D721Med (cell line): ENCODE data around the gene BIN1.

Source experiments
- DNase-seq: peaks from one replicate; pipeline ENCODE4 v3.0.0; 2011; ENCODE audit warnings: low spot score; ENCODE audit not compliant: insufficient read length
- FAIRE-seq: peaks from 2 replicates; lab custom pipeline; 2011; peaks lifted over from hg19 to GRCh38; lab: Jason Lieb, UNC
- TF ChIP-seq, protein P1 (sequence below): IDR thresholded peaks from 2 replicates; pipeline ENCODE4 v1.5.1; 2012; ENCODE audit warnings: mild to moderate bottlenecking, control low read depth; ENCODE audit not compliant: insufficient read depth; ENCODE audit errors: missing control alignments

The BIN1 gene

DNA sequence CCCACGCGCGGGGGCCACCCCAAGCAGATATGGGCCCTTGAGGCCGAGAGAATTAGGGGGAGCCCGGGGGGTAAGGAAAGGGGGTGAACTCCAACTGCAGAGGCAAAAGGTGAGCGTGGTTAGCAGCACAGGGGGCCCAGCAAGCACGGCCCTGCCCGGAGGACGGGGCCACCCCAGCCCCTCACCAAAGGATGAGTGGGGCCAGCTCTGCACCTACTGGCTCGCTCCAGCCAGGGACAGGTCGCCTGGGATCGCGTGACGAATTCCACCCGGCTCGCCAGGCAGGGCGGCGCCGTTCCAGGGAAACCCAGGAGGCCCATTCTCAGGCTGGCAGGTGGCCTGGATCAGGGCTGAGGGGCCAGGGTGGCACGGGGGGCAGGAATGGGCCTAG is 38.6 kb downstream of the BIN1 start:
- TF ChIP-seq, protein P1, sequence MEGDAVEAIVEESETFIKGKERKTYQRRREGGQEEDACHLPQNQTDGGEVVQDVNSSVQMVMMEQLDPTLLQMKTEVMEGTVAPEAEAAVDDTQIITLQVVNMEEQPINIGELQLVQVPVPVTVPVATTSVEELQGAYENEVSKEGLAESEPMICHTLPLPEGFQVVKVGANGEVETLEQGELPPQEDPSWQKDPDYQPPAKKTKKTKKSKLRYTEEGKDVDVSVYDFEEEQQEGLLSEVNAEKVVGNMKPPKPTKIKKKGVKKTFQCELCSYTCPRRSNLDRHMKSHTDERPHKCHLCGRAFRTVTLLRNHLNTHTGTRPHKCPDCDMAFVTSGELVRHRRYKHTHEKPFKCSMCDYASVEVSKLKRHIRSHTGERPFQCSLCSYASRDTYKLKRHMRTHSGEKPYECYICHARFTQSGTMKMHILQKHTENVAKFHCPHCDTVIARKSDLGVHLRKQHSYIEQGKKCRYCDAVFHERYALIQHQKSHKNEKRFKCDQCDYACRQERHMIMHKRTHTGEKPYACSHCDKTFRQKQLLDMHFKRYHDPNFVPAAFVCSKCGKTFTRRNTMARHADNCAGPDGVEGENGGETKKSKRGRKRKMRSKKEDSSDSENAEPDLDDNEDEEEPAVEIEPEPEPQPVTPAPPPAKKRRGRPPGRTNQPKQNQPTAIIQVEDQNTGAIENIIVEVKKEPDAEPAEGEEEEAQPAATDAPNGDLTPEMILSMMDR: no peak
- DNase-seq (no peak), FAIRE-seq (no peak)

DNA sequence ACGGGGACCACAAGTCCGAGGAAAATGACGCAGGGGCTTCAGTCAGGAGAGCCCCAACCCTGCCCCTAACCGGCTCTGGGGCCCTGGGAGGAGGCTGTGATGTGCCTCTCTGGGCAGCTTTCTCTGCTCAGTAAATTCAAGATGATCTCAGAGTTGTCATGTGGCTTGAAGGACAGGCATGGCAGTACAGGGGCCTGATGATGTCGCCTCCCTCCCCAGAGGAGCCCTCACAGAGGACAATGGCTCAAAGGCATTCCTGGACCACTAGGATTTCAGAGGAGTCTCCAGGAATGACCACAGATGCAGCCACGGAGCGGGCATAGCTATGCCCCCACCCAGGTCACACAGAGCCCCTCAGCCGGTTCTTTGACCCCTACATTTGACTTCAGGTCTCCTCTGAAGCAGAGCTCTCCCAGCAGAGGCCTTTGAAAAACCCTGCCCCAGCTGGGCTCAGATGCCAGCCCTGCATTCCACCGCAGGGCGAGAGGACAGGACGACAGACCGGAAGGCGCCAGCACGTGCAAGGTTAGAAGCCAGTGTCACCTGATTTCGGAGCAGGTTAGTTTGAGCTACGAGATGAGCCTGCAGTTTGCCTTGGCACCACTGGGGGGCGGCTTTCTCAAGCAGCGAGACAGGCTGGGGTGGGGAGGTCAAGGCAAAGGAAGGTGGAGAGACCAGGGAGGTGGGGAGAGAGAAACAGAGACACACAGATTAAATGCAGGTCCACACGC is 39.2 kb downstream of the BIN1 start:
- TF ChIP-seq, protein P1: peak; percentile 60
- FAIRE-seq: no peak
- peak; percentile 94 for DNase-seq

- DNase-seq: no peak
- TF ChIP-seq, protein P1: no peak
- no peak for FAIRE-seq
These were observed 40.0 kb downstream of the BIN1 start for GRCh38 chr2:127066942-127067341.

DNA sequence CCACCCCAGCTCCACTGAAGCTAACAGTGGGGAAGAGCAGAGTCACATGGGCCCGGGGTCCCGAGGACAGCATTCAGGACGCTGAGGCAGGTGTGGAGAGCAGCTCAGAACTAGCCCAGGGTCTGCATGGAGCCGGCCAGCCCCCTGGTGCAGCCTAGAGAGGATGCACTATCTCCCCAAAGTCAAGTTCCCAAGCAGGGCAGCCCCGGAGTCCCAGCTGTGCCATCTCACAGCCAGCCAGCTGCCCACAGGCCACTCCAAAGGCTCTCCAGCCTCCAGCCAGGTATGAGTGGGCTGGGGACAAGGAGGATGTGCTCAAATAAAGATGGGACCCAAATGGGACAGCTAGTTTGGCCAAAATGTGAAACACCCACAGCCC is 41.0 kb downstream of the BIN1 start:
- no peak for FAIRE-seq
- DNase-seq: no peak
- TF ChIP-seq, protein P1: no peak

GRCh38 chr2:127065299-127065939 is 41.5 kb downstream of the BIN1 start:
- no peak for DNase-seq
- no peak for FAIRE-seq
- TF ChIP-seq, protein P1: no peak

GRCh38 chr2:127064642-127065250 is 42.2 kb downstream of the BIN1 start:
- DNase-seq: peak; percentile 51
- FAIRE-seq: no peak
- TF ChIP-seq, protein P1: no peak
